Measurements from ENCODE around the gene PGAP2. TPM values are rescaled to one million over a fixed set of nuclear protein-coding genes. Genes with fewer than 3 reads are reported as not detected.
A peak's percentile ranks its signal among the peaks of the same experiment; 100 is the strongest.

The PGAP2 gene
- total RNA-seq, 1 donor from 2014 or later: 22.4 TPM

GRCh38 chr11:3822312-3822711 lies 14.0 kb downstream of the PGAP2 start:
- H3K4me3 ChIP-seq (ENCODE audit: insufficient read depth, low read depth, low read length): no peak overlapping the region
- no peak overlapping the region for H3K27ac Mint-ChIP-seq (ENCODE audit: unreplicated experiment)
- H3K27me3 Mint-ChIP-seq (ENCODE audit: low read depth, unreplicated experiment): no peaks in the 10 kb centered on the region
- no peak overlapping the region for H3K4me2 ChIP-seq (ENCODE audit: low read length)
- no peaks in the 10 kb centered on the region for H3K9me3 ChIP-seq (ENCODE audit: insufficient read depth, low read depth, low read length)
- peaks cover 31% of the 10 kb centered on the region for H4K20me1 ChIP-seq (ENCODE audit: insufficient read depth, low read length)
- H2AFZ ChIP-seq (ENCODE audit: low read depth, low read length): no peak overlapping the region
- no peak overlapping the region for H3K27ac ChIP-seq (ENCODE audit: low read depth, low read length)
- H3K9ac ChIP-seq (ENCODE audit: low read length): no peak overlapping the region
- peaks cover 13% of the 10 kb centered on the region for H3K36me3 ChIP-seq (ENCODE audit: insufficient read depth, low read length)
- FAIRE-seq: no peak
- no peak for TF ChIP-seq EZH2 (IDR thresholded peaks at IDR 0.05; ENCODE audit: insufficient read depth, low read length)
- no peak for TF ChIP-seq CTCF (IDR thresholded peaks at IDR 0.05; ENCODE audit: insufficient read depth, low read depth, low read length)
- no peaks in the 10 kb centered on the region for H3K9me3 Mint-ChIP-seq (ENCODE audit: unreplicated experiment)
- H3K4me1 ChIP-seq (ENCODE audit: insufficient read depth, low read length): no peaks in the 10 kb centered on the region
- H3K79me2 ChIP-seq (ENCODE audit: insufficient read depth, low read length): no peaks in the 10 kb centered on the region
- DNase-seq (ENCODE audit: low read depth): no peak
- peaks cover 26% of the 10 kb centered on the region for H3K36me3 Mint-ChIP-seq (ENCODE audit: low read depth, unreplicated experiment)
- no peak overlapping the region for H3K4me3 Mint-ChIP-seq (ENCODE audit: unreplicated experiment)
- peaks cover 6% of the 10 kb centered on the region for H3K4me1 Mint-ChIP-seq (ENCODE audit: low read depth, unreplicated experiment)
- no peaks in the 10 kb centered on the region for H3K27me3 ChIP-seq (ENCODE audit: insufficient read depth, low read length)

- no peak overlapping the region for H3K27ac Mint-ChIP-seq (ENCODE audit: unreplicated experiment)
- no peak overlapping the region for H3K27ac ChIP-seq (ENCODE audit: low read depth, low read length)
- H3K9me3 Mint-ChIP-seq (ENCODE audit: unreplicated experiment): no peaks in the 10 kb centered on the region
- FAIRE-seq (no peak), DNase-seq (ENCODE audit: low read depth) (peak; percentile 68)
- H3K4me2 ChIP-seq (ENCODE audit: low read length): no peak overlapping the region
- H3K4me3 ChIP-seq (ENCODE audit: insufficient read depth, low read depth, low read length): no peak overlapping the region
- no peak overlapping the region for H2AFZ ChIP-seq (ENCODE audit: low read depth, low read length)
- H3K36me3 Mint-ChIP-seq (ENCODE audit: low read depth, unreplicated experiment): peaks cover 29% of the 10 kb centered on the region
- no peak for TF ChIP-seq CTCF (IDR thresholded peaks at IDR 0.05; ENCODE audit: insufficient read depth, low read depth, low read length)
- no peak for TF ChIP-seq EZH2 (IDR thresholded peaks at IDR 0.05; ENCODE audit: insufficient read depth, low read length)
- H3K9me3 ChIP-seq (ENCODE audit: insufficient read depth, low read depth, low read length): no peaks in the 10 kb centered on the region
- H3K27me3 ChIP-seq (ENCODE audit: insufficient read depth, low read length): no peaks in the 10 kb centered on the region
- peaks cover 41% of the 10 kb centered on the region for H4K20me1 ChIP-seq (ENCODE audit: insufficient read depth, low read length)
- H3K79me2 ChIP-seq (ENCODE audit: insufficient read depth, low read length): peaks cover 5% of the 10 kb centered on the region
- H3K4me1 Mint-ChIP-seq (ENCODE audit: low read depth, unreplicated experiment): peaks cover 6% of the 10 kb centered on the region
- peaks cover 15% of the 10 kb centered on the region for H3K36me3 ChIP-seq (ENCODE audit: insufficient read depth, low read length)
- no peaks in the 10 kb centered on the region for H3K27me3 Mint-ChIP-seq (ENCODE audit: low read depth, unreplicated experiment)
- no peak overlapping the region for H3K9ac ChIP-seq (ENCODE audit: low read length)
- no peak overlapping the region for H3K4me3 Mint-ChIP-seq (ENCODE audit: unreplicated experiment)
- H3K4me1 ChIP-seq (ENCODE audit: insufficient read depth, low read length): no peaks in the 10 kb centered on the region
These were observed 14.9 kb downstream of the PGAP2 start for GRCh38 chr11:3823303-3823702.

- Histone ChIP-seq H4K20me1 (ENCODE audit: insufficient read depth, low read length) (peaks cover 44% of the 10 kb centered on the region), H3K36me3 (ENCODE audit: insufficient read depth, low read length) (peaks cover 16% of the 10 kb centered on the region), H3K27me3 (ENCODE audit: insufficient read depth, low read length) (no peaks in the 10 kb centered on the region), H3K4me2 (ENCODE audit: low read length) (no peak overlapping the region), H3K4me3 (ENCODE audit: insufficient read depth, low read depth, low read length) (no peak overlapping the region), H3K4me1 (ENCODE audit: insufficient read depth, low read length) (no peaks in the 10 kb centered on the region), H3K9ac (ENCODE audit: low read length) (no peak overlapping the region), H3K9me3 (ENCODE audit: insufficient read depth, low read depth, low read length) (no peaks in the 10 kb centered on the region), H3K79me2 (ENCODE audit: insufficient read depth, low read length) (peaks cover 6% of the 10 kb centered on the region), H3K27ac (ENCODE audit: low read depth, low read length) (no peak overlapping the region), H2AFZ (ENCODE audit: low read depth, low read length) (no peak overlapping the region)
- Mint-ChIP-seq H3K27me3 (ENCODE audit: low read depth, unreplicated experiment) (no peaks in the 10 kb centered on the region), H3K9me3 (ENCODE audit: unreplicated experiment) (no peaks in the 10 kb centered on the region), H3K4me1 (ENCODE audit: low read depth, unreplicated experiment) (peaks cover 6% of the 10 kb centered on the region), H3K36me3 (ENCODE audit: low read depth, unreplicated experiment) (peaks cover 29% of the 10 kb centered on the region), H3K27ac (ENCODE audit: unreplicated experiment) (no peak overlapping the region), H3K4me3 (ENCODE audit: unreplicated experiment) (no peak overlapping the region)
- TF ChIP-seq EZH2 (IDR thresholded peaks at IDR 0.05; ENCODE audit: insufficient read depth, low read length): no peak
- TF ChIP-seq CTCF (IDR thresholded peaks at IDR 0.05; ENCODE audit: insufficient read depth, low read depth, low read length): no peak
- no peak for DNase-seq (ENCODE audit: low read depth)
- no peak for FAIRE-seq
These were observed 15.6 kb downstream of the PGAP2 start for GRCh38 chr11:3823762-3824506.

Measured in astrocyte (in vitro differentiated cells and primary cell).